CMK (cell line): Measurements from ENCODE around the gene NOM1.
"Not testable (repeated sequence)": the region's sequence is repeated elsewhere in the genome, so short reads cannot be mapped to it uniquely, and the experiment has no call there.

ENCODE experiments used
- DNase-seq: peaks from one replicate; pipeline ENCODE4 v3.0.0-alpha.2; 2010; ENCODE audit warnings: low read depth

Gene NOM1

GRCh38 chr7:156941393-156942182 lies 7.9 kb upstream of the NOM1 start:
- DNase-seq, result no peak

GRCh38 chr7:156942708-156943090 lies 6.8 kb upstream of the NOM1 start:
- DNase-seq, result no peak

GRCh38 chr7:156943091-156944041 lies 6.1 kb upstream of the NOM1 start:
- no peak for DNase-seq

DNA sequence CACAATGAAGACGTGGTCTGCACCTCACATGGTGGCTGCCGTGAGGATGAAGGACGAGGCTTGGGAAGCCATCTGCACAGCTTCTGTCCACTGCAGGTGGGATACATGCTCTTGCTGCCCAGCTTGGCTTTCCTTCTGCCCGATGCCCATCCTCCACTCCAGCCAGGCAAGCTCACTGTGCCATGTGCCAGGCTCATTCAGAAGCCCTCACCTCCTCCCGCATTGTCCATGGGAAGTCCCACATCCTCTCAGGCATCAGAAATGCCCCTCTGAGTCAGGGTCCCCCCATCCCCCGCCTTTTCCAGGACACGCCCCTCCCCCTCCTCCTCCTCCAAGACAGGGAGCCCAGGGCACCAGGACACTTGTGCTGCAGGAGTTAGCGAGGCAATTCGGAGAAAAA lies 4.6 kb upstream of the NOM1 start:
- no peak for DNase-seq

- no peak for DNase-seq
Observed at GRCh38 chr7:156947120-156947843, 2.2 kb upstream of the NOM1 start.

GRCh38 chr7:156948361-156948760 lies 1.2 kb upstream of the NOM1 start:
- no peak for DNase-seq

- DNase-seq, result no peak
Observed at GRCh38 chr7:156950381-156950858, 908 bp downstream of the NOM1 start.

DNA sequence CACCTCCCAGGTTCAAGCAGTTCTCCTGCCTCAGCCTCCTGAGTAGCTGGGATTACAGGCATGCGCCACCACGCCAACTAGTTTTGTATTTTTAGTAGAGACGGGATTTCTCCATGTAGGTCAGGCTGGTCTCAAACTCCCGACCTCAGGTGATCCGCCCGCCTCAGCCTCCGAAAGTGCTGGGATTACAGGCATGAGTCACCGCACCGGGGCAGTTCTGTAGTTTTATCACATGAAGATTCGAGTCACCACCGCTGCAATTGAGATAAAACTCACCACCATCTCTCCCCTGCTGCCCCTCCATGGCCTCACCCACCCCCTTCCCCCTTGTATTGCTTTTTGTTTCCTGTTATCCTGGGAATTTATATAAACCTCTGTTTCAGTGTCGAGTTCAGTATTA lies 3.7 kb downstream of the NOM1 start:
- not testable (repeated sequence) for DNase-seq

DNA sequence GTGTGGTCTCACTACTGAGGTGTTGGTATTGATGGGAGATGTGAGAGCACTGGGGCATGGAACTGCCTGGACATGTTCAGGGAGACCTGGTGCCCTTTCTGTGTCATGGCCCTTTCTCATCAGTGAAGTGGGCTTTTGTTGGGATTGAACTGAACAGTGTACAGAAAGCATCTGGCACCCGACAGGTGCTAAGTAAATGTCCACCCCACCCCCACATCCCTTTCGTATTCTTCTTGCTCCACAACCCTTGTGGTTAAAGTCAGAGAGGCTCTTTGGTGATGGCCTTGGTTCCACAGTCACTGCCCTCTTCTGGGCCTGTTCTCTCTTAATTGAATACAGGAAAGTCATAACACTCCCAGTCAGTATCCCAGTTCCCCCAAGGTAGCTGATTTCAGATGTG lies 5.4 kb downstream of the NOM1 start:
- no peak for DNase-seq

DNA sequence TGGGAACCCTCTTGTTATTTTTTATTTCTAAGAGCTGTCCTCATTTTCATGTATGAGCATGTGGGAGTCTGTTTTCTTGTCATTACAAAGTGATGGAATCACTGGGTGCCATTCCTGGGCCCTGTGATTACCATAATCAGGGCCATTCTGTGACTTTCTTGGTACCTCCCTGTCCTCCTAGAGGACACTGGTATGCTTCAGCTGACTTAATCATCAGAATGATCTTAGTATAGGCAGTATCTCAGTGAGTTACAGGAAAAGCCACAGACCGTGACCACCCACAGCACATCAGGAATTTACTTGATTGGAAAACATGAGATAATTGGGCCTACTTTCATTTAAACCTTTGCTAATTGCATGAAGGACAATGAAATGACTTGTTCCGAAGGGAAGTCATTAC lies 7.2 kb downstream of the NOM1 start:
- DNase-seq, result no peak

- no peak for DNase-seq
Observed at GRCh38 chr7:156962145-156962544, 12.6 kb downstream of the NOM1 start.

DNA sequence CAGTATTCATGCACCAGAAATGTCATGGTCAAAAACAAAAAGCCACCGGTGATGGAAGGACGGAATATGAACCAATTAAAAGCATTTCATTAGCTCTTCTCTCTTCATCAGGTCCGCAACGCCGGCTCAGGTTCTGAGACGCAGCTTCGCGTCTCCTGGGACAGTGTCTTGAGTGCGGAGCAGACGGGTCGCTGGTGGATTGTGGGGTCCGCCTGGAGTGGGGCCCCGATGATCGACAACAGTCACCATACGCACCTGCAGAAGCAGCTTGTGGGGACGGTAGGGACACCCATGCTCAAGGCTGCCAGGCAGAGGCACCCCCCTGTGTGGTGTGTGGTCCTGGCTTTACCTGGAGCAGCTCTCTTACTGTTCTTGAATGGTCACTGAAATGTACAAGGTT lies 13.4 kb downstream of the NOM1 start:
- DNase-seq, result no peak

- no peak for DNase-seq
Observed at GRCh38 chr7:156963472-156963871, 14.0 kb downstream of the NOM1 start.

DNA sequence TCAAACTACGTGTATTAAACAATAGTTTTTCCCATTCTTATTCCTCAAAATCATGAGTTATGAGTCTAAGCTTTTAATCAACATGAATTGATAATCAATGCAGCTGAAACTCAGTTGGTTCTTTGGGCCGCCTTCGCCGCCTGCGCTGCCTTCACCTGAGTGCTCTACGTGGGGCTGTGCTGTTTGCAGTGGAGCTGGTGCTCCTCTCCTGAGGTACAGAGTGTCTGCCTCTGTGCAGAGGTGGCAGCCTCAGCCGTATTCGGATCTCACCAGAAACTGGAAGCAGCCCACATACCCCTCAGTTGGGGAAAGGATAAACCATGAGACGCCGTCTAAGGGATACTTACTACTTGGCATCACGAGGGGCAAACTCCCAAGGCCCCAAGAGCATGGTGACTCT lies 15.5 kb downstream of the NOM1 start:
- no peak for DNase-seq

DNA sequence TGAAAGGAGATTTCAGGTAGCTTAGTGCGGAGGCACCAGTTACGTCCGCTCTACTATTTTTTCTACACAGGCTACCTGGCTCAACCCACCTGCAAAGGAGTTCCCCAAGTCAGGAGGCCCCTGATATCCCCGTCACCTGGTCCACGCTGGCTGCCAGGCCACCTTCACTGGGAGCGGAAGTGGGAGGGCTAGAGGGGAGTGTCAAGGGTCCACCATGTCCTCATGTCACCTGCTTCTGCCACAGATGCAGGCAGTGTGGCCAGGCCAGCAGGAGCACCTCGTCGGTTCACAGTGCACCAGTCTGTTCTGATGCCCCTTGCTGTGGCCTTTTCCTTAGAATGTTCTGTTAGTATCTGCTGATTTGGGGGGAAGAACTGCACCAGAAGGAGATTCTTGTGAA lies 16.9 kb downstream of the NOM1 start:
- no peak for DNase-seq

- DNase-seq, result no peak
Observed at GRCh38 chr7:156968183-156968582, 18.7 kb downstream of the NOM1 start.

DNA sequence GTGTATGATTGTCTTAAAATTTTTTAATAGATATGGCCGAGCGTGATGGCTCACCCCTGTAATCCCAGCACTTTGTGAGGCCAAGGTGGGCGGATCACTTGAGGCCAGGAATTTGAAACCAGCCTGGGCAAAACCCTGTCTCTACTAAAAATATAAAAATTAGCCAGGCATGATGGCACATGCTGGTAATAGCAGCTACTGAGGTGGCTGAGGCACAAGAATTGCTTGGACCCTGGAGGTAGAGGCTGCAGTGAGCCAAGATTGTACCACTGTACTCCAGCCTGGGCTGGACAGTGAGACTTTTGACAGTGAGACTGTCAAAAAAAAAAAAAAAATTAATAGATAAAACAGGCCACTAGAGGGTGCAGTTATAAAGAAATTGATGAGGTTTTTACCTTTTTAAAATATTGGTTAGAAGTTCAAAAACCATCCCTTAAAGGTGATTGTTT lies 20.5 kb downstream of the NOM1 start:
- no peak for DNase-seq

- no peak for DNase-seq
Observed at GRCh38 chr7:156975620-156976019, 26.1 kb downstream of the NOM1 start.

DNA sequence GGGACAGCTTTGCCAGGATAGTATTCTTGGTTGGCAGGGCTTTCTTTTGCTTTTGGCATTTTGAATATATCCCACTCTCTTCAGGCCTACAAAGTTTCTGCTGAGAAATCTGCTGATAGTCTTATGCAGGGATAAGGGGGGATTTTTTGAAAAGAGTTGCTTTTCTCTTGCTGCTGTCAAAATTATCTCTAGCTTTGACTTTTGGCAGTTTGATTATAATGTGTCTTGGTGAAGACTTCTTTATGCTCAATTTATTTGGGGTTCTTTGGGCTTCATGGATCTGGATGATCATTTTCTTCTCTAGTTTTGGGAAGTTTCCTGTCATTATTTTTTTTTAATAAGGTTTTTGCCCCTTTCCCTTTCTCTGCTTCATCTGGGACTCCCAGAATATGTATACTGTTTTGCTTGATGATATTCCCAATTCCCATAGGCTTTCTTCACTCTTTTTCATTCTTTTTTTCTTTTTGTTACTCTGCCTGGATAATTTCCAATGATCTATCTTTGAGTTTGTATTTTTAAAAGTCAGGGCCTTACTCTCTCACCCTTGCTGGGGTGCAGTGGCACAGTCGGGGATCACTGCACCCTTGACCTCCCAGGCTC lies 29.6 kb downstream of the NOM1 start:
- DNase-seq, result no peak

- no peak for DNase-seq
Observed at GRCh38 chr7:156979711-156980110, 30.2 kb downstream of the NOM1 start.

DNA sequence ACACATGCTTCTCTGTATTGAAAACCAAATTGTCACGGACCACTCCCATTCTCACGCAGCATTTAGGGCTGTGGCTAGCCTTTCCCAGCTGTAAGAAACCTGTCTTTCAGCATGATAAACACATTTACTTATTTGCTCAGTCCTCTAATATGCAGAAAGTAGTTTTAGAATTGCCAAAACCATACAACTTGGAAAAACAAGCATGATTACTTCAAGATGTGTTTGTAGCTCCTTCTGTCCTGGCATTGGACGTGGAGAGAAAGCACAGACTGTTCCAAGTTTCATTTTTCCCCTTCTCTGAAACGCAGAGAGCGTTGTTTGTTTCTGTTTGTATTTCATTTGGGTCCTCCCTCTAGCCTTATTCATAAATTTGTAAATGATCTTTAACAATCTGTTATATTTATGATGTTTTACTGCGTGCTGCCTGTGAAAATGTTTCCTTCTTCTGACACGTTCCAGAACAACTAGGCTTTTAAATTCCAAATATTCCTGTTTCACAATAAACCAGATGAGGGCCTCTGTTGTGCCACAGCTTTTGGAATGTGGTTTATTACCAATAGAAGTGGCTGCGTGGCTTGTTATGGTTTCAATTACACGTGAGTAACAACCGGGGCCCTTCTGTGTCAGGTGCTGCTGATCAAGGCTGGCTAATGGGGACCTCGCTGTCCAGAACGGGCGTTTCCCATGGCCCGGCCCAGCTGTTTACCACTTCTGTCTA lies 34.8 kb downstream of the NOM1 start:
- no peak for DNase-seq
